Germinal center (tissue), 1 donor: ENCODE results near the gene HBG2.

Experiments
- DNase-seq: peaks from one replicate; pipeline ENCODE4 v3.0.0; 2012; ENCODE audit warnings: mixed read lengths, low spot score

The HBG2 gene

GRCh38 chr11:5229796-5230195 lies 24.8 kb downstream of the HBG2 start:
- no peak for DNase-seq

DNA sequence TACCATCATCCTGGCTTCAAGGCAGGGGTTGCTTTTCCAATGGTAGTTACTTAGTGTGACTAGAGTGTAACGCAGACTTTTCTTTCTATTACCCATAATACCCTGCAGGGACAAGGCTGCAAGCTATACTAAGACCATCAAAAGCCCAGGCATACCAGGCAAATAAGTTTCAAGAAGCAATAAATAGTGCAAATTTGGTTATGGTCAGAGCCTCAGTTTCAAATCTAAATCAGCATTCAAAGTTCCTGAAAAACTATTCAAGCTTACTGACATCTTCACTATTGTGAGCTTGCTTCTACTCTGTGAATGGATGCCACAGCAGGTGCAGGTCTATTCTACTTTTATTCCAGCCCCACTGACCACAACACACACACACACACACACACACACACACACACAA lies 25.2 kb downstream of the HBG2 start:
- no peak for DNase-seq

DNA sequence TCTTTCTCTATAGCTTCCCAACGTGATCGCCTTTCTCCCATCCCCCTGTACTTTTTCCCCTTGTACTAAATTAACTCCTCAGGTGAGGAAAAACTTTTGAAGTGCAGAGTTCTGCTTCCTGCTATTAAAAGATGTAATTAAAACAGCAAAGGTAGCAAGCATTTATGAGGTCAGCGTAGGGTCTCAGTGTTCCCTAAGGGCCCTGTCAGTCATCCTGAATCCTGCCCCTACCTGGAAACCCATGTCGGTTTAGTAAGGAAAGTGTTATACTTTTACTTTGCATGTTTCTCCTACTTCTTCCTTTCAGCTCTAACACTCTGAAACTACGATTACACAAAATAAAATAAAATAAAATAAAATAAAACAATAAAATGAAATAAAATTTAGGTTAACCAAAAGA lies 26.5 kb downstream of the HBG2 start:
- DNase-seq, result no peak

DNA sequence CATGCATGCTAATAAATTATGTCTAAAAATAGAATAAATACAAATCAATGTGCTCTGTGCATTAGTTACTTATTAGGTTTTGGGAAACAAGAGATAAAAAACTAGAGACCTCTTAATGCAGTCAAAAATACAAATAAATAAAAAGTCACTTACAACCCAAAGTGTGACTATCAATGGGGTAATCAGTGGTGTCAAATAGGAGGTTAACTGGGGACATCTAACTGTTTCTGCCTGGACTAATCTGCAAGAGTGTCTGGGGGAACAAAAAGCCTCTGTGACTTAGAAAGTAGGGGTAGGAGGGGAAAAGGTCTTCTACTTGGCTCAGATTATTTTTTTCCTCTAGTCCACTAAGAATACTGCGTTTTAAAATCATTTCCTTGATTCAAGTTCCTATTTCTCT lies 26.9 kb downstream of the HBG2 start:
- DNase-seq, result no peak

GRCh38 chr11:5226732-5227310 lies 27.8 kb downstream of the HBG2 start, which contains the start of gene HBB:
Gene HBB (minus strand): TSS chr11:5227071. CDS start chr11:5227021, 50 bp downstream.
- DNase-seq, result no peak

DNA sequence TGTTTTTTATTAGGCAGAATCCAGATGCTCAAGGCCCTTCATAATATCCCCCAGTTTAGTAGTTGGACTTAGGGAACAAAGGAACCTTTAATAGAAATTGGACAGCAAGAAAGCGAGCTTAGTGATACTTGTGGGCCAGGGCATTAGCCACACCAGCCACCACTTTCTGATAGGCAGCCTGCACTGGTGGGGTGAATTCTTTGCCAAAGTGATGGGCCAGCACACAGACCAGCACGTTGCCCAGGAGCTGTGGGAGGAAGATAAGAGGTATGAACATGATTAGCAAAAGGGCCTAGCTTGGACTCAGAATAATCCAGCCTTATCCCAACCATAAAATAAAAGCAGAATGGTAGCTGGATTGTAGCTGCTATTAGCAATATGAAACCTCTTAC lies 29.1 kb downstream of the HBG2 start:
- no peak for DNase-seq

GRCh38 chr11:5224538-5225479 lies 29.8 kb downstream of the HBG2 start:
- DNase-seq, result no peak

- DNase-seq, result no peak
Observed at GRCh38 chr11:5223686-5224085, 30.9 kb downstream of the HBG2 start.

DNA sequence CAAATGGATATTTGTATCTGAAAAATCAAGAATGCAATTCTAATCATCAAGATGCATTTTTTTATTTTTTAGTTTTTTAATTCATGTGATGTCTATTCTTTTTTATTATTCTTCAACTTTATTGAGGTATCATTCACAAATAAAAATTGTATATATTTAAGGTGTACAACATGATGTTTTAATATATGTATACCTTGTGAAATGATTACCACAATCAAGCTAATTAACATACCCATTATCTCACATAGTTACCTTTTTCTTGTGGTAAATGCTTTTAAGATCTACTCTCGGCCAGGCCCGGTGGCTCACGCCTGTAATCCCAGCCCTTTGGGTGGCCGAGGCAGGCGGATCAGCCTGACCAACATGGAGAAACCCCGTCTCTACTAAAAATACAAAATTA lies 31.4 kb downstream of the HBG2 start:
- no peak for DNase-seq

DNA sequence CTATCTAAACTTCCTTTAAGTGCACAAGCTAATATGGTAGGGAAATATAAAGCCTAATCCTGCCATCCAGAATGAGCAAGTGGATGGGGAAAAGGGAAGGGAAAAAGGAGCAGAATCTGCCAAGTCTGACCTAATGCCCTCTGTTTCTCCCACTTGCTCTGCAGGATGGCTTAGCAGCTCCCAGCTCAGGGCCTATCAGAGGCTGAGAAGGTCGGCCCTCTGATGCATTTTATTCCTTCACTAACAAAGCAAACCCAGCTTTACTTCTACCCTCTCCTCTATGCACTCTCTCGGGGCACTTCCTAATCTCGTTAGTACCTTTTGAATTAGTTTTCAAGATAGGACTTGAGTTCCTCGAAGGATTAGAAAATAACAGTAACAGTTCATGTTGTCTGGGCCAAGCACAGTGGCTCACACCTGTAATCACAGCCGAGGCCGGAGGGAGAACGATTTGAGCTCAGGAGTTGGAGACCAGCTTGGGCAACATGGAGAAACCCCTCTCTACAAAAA lies 44.1 kb downstream of the HBG2 start:
- no peak for DNase-seq

GRCh38 chr11:5204787-5205186 lies 49.8 kb downstream of the HBG2 start:
- no peak for DNase-seq

GRCh38 chr11:5203366-5203765 lies 51.2 kb downstream of the HBG2 start:
- DNase-seq, result no peak
